HepG2 (cell line): Measurements from ENCODE around the gene IL4I1. TPM values are rescaled to one million over a fixed set of nuclear protein-coding genes. Genes with fewer than 3 reads are reported as not detected.

Experiments
- FLYWCH1 ChIP-seq: sonication (generic); formaldehyde crosslinking; IDR thresholded peaks from 2 replicates; pipeline ENCODE4 v1.8.1; 2023; ENCODE audit warnings: mild to moderate bottlenecking, missing genetic modification reagents
- KLF6 ChIP-seq: IDR thresholded peaks from 2 replicates; pipeline ENCODE4 v1.8.0; 2016; ENCODE audit warnings: missing biosample characterization, missing genetic modification reagents
- RFXAP ChIP-seq: sonication (generic); formaldehyde crosslinking; IDR thresholded peaks from 2 replicates; pipeline ENCODE4 v1.4.0; 2020; ENCODE audit warnings: missing genetic modification reagents, borderline replicate concordance
- RNF2 ChIP-seq: fragments of 450-650 bp; conservative IDR thresholded peaks from 2 replicates; pipeline ENCODE4 v1.6.1; 2016; ENCODE audit warnings: low read depth
- U2AF1 ChIP-seq: fragments of 200-400 bp; formaldehyde crosslinking; optimal IDR thresholded peaks from 2 replicates; pipeline ENCODE3; 2017; ENCODE audit warnings: mild to moderate bottlenecking, low read depth, low read length
- YEATS4 ChIP-seq: sonication (generic); formaldehyde crosslinking; IDR thresholded peaks from 2 replicates; pipeline ENCODE4 v1.4.0; 2020; ENCODE audit warnings: missing genetic modification reagents, borderline replicate concordance
- YY1 ChIP-seq: IDR thresholded peaks from 2 replicates; pipeline ENCODE4 v1.6.1; 2011; ENCODE audit warnings: low read length, low read depth, moderate library complexity, mild to moderate bottlenecking; ENCODE audit not compliant: insufficient read depth, insufficient replicate concordance
- ZFP91 ChIP-seq: sonication (generic); formaldehyde crosslinking; IDR thresholded peaks from 2 replicates; pipeline ENCODE4 v1.9.0; 2022; ENCODE audit warnings: missing genetic modification reagents, mild to moderate bottlenecking, borderline replicate concordance
- ZNF121 ChIP-seq: sonication (generic); formaldehyde crosslinking; IDR thresholded peaks from 2 replicates; pipeline ENCODE4 v1.5.0; 2020; ENCODE audit warnings: mild to moderate bottlenecking, missing genetic modification reagents
- ZNF205 ChIP-seq: IDR thresholded peaks from 2 replicates; pipeline ENCODE4 v1.6.1; 2018; ENCODE audit warnings: missing biosample characterization, missing genetic modification reagents
- ZNF550 ChIP-seq: sonication (generic); formaldehyde crosslinking; IDR thresholded peaks from 2 replicates; pipeline ENCODE4 v1.4.0; 2020; ENCODE audit warnings: mild to moderate bottlenecking, missing genetic modification reagents, borderline replicate concordance
- ZNF75D ChIP-seq: sonication (generic); formaldehyde crosslinking; IDR thresholded peaks from 2 replicates; pipeline ENCODE4 v1.8.1; 2023; ENCODE audit warnings: missing genetic modification reagents, mild to moderate bottlenecking, borderline replicate concordance
- ZNF768 ChIP-seq: sonication (generic); formaldehyde crosslinking; IDR thresholded peaks from 2 replicates; pipeline ENCODE4 v1.4.0; 2020; ENCODE audit warnings: missing genetic modification reagents
- ZNF800 ChIP-seq: sonication (generic); formaldehyde crosslinking; IDR thresholded peaks from 2 replicates; pipeline ENCODE4 v1.4.0; 2020; ENCODE audit warnings: missing genetic modification reagents
- polyA plus RNA-seq, 8 experiments: library from polyadenylated mRNA; depleted of rRNA in 3 of 8; stranded (reverse) in 7 of 8; unstranded in 1 of 8; fragments of >200 nt; fragmentation: Illumina TruSeq in 4 of 8; extraction: Trizol in 4 of 8; gene quantifications; 2 replicates each; pipeline versions ENCODE4 v1.2.1 to v1.2.3, GENCODE V29; 2011 to 2016; ENCODE audit warnings: low read depth in 4 of 8, missing spikeins in 1 of 8, mixed read lengths in 1 of 8; ENCODE audit not compliant: insufficient read depth in 1 of 8
- total RNA-seq, 5 experiments: library from RNA; depleted of rRNA; stranded (reverse); fragments of >200 nt; fragmentation: Illumina TruSeq; extraction: Trizol; gene quantifications; 2 replicates each; pipeline ENCODE4 v1.2.3, GENCODE V29; 2016; ENCODE audit warnings: low read depth in 1 of 5
- TF ChIP-seq, protein P1 (sequence below): IDR thresholded peaks from 2 replicates; pipeline ENCODE4 v1.6.1; 2016
- TF ChIP-seq, protein P2 (sequence below): sonication (generic); formaldehyde crosslinking; IDR thresholded peaks from 2 replicates; pipeline ENCODE4 v1.5.1; 2020; ENCODE audit warnings: missing genetic modification reagents, mild to moderate bottlenecking, borderline replicate concordance
- TF ChIP-seq, protein P3 (sequence below): sonication (generic); formaldehyde crosslinking; IDR thresholded peaks from 2 replicates; pipeline ENCODE4 v1.4.0; 2020; ENCODE audit warnings: mild to moderate bottlenecking, missing genetic modification reagents
- TF ChIP-seq, protein P4 (sequence below): sonication (generic); formaldehyde crosslinking; IDR thresholded peaks from 2 replicates; pipeline ENCODE4 v1.8.1; 2023; ENCODE audit warnings: mild to moderate bottlenecking, inconsistent platforms, moderate library complexity, missing genetic modification reagents, borderline replicate concordance

Gene IL4I1
- total and polyA plus RNA-seq, 2 of the 13 experiments (the other 11 are each of a cell fraction or from before 2014, with no cell fraction given), result not detected

DNA sequence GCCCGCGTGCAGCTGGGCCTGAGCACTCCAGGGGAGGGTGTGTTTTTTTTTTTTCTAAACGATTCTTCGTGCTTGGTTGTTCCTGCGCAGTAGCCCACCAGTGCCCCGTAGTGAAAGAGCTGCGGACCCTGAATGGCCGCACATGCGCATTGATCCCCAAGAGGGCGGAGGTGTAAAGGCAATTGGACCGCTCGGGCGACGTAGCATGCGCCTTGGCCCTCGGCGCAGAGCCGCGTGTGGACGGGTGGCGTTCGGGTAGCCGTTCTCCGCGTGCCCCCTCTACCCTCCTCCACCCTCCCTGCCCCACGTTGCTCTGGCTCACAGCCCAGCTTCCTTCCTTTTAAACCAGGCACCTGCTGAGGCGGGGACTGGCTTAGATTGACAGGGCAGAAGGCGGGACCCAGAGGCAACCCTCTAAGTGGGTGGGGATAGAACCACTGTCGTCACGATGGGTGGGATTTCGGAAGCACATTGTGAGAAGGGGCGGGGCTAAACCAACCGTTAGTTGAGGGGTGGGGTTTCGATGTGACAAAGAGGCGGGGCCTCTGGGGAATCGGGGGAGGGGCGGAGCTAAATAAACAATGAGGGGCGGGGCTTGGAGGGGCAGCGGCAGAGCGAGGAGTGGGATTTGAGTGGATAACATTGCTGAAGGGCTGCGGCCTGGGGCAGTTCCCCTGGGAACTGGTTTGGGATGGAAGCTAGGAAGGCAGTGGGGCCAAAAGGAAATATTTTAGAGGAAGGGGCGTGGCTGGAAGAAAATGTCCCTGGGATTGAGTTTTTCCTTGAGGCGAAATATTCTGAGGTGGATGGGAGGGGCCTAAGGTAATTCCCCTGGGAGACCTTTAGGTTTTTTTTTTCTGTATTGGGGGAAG lies 33.2 kb upstream of the IL4I1 start (continued):
- TF ChIP-seq, protein P1, sequence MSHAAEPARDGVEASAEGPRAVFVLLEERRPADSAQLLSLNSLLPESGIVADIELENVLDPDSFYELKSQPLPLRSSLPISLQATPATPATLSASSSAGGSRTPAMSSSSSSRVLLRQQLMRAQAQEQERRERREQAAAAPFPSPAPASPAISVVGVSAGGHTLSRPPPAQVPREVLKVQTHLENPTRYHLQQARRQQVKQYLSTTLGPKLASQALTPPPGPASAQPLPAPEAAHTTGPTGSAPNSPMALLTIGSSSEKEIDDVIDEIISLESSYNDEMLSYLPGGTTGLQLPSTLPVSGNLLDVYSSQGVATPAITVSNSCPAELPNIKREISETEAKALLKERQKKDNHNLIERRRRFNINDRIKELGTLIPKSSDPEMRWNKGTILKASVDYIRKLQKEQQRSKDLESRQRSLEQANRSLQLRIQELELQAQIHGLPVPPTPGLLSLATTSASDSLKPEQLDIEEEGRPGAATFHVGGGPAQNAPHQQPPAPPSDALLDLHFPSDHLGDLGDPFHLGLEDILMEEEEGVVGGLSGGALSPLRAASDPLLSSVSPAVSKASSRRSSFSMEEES (CRISPR knock-in tag), result peak; percentile 64
- peak; percentile 34; the same call in 1 of the 2 replicates for TF ChIP-seq ZNF768 (CRISPR knock-in tag)
- TF ChIP-seq U2AF1, result peak; percentile 82
- TF ChIP-seq ZNF75D (CRISPR knock-in tag), result peak; percentile 3; the same call in 1 of the 2 replicates
- TF ChIP-seq ZNF550 (CRISPR knock-in tag), result no peak
- TF ChIP-seq ZFP91, result peak; percentile 70
- TF ChIP-seq FLYWCH1 (CRISPR knock-in tag), result 0 out of 2 replicates have a peak, but pooled peaks have one; percentile 67
- TF ChIP-seq ZNF205, result 0 out of 2 replicates have a peak, but pooled peaks have one; percentile 5
- TF ChIP-seq, protein P2, sequence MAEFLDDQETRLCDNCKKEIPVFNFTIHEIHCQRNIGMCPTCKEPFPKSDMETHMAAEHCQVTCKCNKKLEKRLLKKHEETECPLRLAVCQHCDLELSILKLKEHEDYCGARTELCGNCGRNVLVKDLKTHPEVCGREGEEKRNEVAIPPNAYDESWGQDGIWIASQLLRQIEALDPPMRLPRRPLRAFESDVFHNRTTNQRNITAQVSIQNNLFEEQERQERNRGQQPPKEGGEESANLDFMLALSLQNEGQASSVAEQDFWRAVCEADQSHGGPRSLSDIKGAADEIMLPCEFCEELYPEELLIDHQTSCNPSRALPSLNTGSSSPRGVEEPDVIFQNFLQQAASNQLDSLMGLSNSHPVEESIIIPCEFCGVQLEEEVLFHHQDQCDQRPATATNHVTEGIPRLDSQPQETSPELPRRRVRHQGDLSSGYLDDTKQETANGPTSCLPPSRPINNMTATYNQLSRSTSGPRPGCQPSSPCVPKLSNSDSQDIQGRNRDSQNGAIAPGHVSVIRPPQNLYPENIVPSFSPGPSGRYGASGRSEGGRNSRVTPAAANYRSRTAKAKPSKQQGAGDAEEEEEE (CRISPR knock-in tag), result 0 out of 2 replicates have a peak, but pooled peaks have one; percentile 63
- 0 out of 2 replicates have a peak, but pooled peaks have one; percentile 77 for TF ChIP-seq RFXAP (CRISPR knock-in tag)
- TF ChIP-seq KLF6 (CRISPR knock-in tag), result peak; percentile 32; the same call in 1 of the 2 replicates
- peak; percentile 74; the same call in 1 of the 2 replicates for TF ChIP-seq ZNF800
- TF ChIP-seq, protein P3, sequence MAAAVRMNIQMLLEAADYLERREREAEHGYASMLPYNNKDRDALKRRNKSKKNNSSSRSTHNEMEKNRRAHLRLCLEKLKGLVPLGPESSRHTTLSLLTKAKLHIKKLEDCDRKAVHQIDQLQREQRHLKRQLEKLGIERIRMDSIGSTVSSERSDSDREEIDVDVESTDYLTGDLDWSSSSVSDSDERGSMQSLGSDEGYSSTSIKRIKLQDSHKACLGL (CRISPR knock-in tag), result peak; percentile 58
- no peak; the same call in 1 of the 2 replicates for TF ChIP-seq RNF2
- TF ChIP-seq ZNF121 (CRISPR knock-in tag), result 0 out of 2 replicates have a peak, but pooled peaks have one; percentile 21
- peak; percentile 47 for TF ChIP-seq YY1
- peak; percentile 87; the same call in 1 of the 2 replicates for TF ChIP-seq YEATS4 (CRISPR knock-in tag)
- TF ChIP-seq, protein P4, sequence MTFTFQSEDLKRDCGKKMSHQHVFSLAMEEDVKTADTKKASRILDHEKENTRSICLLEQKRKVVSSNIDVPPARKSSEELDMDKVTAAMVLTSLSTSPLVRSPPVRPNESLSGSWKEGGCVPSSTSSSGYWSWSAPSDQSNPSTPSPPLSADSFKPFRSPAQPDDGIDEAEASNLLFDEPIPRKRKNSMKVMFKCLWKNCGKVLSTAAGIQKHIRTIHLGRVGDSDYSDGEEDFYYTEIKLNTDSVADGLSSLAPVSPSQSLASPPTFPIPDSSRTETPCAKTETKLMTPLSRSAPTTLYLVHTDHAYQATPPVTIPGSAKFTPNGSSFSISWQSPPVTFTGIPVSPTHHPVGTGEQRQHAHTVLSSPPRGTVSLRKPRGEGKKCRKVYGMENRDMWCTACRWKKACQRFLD (CRISPR knock-in tag), result no peak; the same call in 1 of the 2 replicates
